GM19240 (cell line): ENCODE measurements around the gene SIX4.

Experiments
- DNase-seq: peaks from one replicate; pipeline ENCODE4 v3.0.0; 2011; ENCODE audit warnings: low spot score; ENCODE audit not compliant: insufficient read length

SIX4 gene

GRCh38 chr14:60722107-60722356, 2.1 kb downstream of the SIX4 start:
- DNase-seq = no peak

GRCh38 chr14:60721326-60722106, 2.6 kb downstream of the SIX4 start:
- DNase-seq = no peak

GRCh38 chr14:60720962-60721325, 3.2 kb downstream of the SIX4 start:
- DNase-seq = no peak

- DNase-seq = no peak
Observed at GRCh38 chr14:60720391-60720790, 3.8 kb downstream of the SIX4 start.

GRCh38 chr14:60713513-60713912, 10.6 kb downstream of the SIX4 start:
- no peak for DNase-seq

GRCh38 chr14:60710494-60710893, 13.7 kb downstream of the SIX4 start:
- no peak for DNase-seq

- DNase-seq = no peak
Observed at GRCh38 chr14:60707858-60708257, 16.3 kb downstream of the SIX4 start.

GRCh38 chr14:60705100-60705499, 19.1 kb downstream of the SIX4 start:
- DNase-seq = no peak

- no peak for DNase-seq
Observed at GRCh38 chr14:60700598-60700997, 23.6 kb downstream of the SIX4 start.

- no peak for DNase-seq
Observed at GRCh38 chr14:60695327-60695726, 28.8 kb downstream of the SIX4 start.

- DNase-seq = no peak
Observed at GRCh38 chr14:60691383-60692113, 32.6 kb downstream of the SIX4 start.

GRCh38 chr14:60686865-60687264, 37.3 kb downstream of the SIX4 start:
- no peak for DNase-seq

- DNase-seq = no peak
Observed at GRCh38 chr14:60684203-60684602, 39.9 kb downstream of the SIX4 start.

- DNase-seq = no peak
Observed at GRCh38 chr14:60681271-60681670, 42.9 kb downstream of the SIX4 start.

GRCh38 chr14:60680511-60680910, 43.6 kb downstream of the SIX4 start:
- no peak for DNase-seq

GRCh38 chr14:60679566-60680258, 44.4 kb downstream of the SIX4 start:
- no peak for DNase-seq

GRCh38 chr14:60677701-60678100, 46.5 kb downstream of the SIX4 start:
- no peak for DNase-seq

- DNase-seq = no peak
Observed at GRCh38 chr14:60670989-60671388, 53.2 kb downstream of the SIX4 start.

- DNase-seq = no peak
Observed at GRCh38 chr14:60668431-60669112, 55.6 kb downstream of the SIX4 start.

- no peak for DNase-seq
Observed at GRCh38 chr14:60665177-60665550, 59.0 kb downstream of the SIX4 start.

GRCh38 chr14:60662982-60663381, 61.2 kb downstream of the SIX4 start:
- no peak for DNase-seq

GRCh38 chr14:60661721-60662120, 62.4 kb downstream of the SIX4 start:
- no peak for DNase-seq
